Activated CD8-positive, alpha-beta memory T cell treated with anti-CD3 and anti-CD28 coated beads for 24 hours (primary cell): Measurements from ENCODE around the gene SCGB2B2.
A peak's percentile ranks its signal among the peaks of the same experiment; 100 is the strongest.
"Not testable (repeated sequence)": the region's sequence is repeated elsewhere in the genome, so short reads cannot be mapped to it uniquely, and the experiment has no call there.

ENCODE experiments used
- DNase-seq: peaks from one replicate; pipeline ENCODE4 v3.0.0-alpha.2; 2020

The SCGB2B2 gene, protein sequence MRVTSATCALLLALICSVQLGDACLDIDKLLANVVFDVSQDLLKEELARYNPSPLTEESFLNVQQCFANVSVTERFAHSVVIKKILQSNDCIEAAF

DNA sequence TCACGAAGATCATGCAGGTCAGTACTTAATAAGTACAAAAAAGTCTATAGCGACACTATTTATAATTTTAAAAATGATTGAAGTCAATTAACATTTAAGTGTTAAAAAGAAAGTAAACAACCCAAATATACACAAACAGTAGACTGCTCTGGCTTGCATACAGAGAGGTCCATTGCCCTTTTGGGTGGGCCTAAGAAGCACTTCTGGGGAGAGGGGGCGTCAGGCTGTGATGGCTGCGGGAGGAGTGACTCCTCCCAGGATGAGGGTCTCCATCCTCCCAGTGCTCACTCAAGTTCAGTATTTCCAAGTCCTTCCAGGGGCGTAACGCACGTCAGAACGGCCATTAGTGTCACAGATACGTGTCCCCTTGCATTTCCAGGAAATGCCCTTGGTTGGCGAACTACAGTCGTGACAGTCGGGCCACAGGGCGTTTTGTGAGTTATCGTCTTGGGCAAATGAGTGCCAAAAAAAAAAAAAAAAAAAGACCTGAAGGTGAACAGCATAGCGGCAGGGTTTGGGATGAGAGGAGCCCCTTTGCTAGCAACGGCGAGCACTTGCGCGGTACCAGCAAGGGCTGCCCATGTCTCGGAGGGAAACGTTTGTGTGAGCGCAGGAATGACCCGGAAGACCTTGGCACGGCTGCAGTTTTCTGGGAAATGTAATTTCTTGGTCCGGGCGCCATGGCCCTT is at the start of gene SCGB2B2:
Gene SCGB2B2 (minus strand): TSS at position 463 of the 689 bp plus-strand sequence. CDS start 82,596 bp downstream, outside the sequence.
- DNase-seq, result peak; percentile 86

DNA sequence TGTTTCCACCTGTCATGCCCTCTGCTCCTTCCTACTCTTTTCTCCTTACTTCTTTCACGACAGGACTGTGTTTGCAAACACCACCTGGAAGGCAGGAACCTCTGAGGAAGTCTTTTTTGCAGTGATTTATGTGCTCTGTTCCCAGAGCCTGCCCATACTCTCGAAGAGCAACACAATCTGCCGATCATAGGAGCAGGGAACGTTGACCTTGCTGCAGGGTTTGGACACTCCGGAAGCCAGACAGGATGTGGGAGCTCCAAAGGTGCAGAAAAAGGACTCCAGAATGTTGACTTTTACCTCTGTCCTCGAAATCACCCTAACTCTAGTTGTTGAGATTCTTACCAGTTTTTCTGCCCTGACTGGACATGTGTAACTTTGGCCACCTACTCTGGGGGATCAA is 48.4 kb upstream of the SCGB2B2 start:
- no peak for DNase-seq

DNA sequence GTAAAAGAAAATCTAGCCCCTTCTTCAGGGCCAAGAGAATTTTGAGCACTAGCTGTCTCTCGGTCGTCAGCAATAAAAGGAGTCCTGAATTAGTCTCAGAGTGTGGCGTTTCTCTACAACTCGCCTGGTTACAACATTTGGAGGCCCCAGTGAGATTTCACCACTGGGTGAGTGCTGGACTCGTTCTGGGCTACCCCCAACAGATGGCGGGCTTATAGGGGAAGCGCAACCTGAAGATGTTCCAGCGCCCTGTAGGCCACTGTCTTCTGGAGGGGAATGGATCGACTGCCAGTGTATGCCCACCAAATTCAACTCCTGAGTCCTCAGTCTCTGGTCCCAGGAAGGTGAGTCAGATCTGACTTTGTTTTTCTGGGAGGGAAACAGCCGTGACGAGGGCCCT is 45.4 kb upstream of the SCGB2B2 start:
- DNase-seq, result no peak

DNA sequence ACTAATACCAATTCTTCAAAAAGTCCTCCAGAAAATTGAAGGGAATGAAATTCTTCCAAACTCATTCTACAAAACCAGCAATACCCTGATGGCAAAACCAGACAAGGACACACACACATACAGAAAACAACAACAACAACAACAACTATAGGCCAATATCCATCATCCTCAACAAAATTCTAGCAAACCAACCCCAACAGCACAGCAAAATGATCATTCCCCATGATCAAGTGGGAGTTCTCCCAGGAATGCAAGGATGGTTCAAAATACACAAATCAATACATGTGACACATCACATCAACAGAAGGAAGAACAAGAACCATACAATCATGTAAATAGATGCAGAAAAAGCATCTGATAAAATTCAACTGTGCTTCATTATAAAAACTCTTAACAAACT is 38.4 kb upstream of the SCGB2B2 start:
- DNase-seq, result no peak

DNA sequence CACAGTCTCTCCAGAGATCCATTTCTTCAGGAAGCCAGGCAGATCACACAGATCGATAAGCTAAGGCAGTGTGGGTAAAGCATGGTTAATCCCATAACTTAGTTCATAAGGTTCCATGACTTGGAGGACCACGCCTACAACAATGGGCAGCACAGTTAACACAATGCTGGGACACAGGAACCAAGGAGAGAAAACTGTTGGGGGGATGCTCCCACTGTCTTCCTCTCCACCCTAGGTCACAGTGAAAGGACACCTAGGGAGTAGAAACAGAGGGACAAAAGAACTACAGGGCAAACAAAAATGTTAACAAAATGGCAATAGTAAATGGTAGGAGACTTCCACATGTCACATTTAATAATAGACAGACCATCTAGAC is 36.3 kb upstream of the SCGB2B2 start:
- no peak for DNase-seq

DNA sequence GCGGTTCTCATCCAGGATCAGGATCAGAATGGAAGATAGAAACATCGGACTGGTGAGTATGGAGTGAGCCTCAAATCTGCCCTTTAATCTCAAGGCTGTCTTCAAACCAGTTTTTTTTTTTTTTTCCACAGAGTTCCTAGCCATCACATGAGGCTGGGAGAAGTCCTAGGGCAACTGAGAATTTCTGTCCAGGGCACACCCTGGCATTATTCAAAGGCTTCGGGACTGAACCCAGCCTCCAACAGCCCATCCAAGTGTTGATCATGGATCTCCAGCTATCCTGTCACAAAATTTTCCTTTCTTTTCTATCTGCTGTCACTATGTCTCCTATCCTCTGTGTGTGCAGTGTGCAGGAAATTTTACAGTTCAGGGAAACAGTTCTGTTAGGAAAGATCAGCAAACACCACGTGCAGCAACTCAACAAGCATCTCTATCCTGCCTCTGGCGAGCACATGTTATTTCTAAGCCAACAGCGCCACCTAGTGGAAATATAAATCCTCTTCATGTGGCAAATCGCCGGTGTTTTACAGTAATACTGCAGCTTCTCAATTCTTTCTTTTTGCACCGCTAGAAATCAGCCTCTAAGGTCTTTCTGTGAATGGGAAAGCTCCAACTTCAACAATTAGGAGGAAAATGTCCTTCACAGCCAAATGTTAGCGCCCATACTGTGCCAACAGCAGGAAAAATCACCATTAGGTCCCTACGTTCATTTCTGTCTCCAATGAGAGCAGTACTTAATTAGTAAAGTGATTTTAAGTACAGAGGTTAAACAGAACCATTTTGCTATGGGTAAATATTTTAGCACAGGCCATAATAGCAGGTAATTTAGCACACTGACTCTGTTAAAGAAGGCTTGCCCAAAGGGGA is 35.7 kb upstream of the SCGB2B2 start:
- DNase-seq, result peak; percentile 65

DNA sequence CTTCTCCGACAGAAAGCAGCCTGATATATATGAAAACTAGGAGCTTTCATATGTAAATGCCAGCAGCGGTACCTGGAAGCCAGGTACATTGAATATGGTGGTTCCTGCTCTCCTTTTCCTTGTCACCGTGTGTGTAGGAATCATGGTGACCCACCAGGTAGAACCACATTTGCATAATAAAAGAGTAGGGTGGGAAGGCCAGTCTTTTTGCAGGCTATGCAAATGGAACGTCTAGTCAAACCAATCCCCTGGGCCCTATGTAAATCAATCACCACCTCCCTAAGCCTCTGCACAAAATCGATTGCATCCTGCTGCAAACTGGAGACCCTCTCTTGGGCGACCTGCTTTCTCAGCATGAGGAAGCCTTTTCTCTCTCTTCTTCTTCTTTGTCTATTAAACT is 34.9 kb upstream of the SCGB2B2 start:
- DNase-seq, result no peak

DNA sequence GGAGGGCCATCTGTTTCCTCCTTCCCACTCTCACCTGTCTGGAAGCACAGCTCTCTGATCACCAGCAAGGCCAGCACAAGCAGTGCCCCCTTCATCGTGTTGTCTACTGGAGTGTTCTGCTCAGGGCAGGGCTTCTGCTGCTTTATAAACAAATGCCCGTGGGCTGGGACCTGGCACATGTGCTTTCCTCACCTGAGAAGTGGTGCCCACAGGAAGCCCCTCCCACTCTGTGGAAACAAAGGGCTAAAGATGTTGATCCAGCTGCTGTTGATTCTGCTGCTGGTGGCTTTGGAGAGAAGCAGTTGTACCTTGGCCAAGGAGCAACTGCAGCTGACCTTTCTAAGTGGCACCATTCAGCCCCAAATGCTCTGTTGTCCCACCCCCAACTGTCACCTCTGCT is 30.7 kb upstream of the SCGB2B2 start:
- DNase-seq, result no peak

DNA sequence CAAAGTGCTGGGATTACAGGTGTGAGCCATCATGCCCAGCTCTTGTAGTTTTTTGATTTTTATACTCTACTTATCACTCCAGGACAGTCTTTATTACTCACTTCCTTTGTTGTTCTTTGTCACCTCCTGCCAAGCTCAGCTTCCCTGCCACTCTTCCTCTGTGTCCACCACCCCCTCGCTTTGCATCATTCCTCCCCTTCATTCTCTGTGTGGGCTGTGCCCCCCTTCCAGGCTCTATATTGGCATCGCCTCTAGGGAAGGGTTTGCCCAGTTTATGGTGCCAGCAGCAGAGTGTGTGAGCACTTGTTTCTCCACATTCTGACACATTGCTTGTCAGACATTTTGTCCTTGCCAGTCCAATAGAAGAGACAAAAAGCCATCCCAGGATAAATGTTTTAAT is 15.6 kb upstream of the SCGB2B2 start:
- no peak for DNase-seq

DNA sequence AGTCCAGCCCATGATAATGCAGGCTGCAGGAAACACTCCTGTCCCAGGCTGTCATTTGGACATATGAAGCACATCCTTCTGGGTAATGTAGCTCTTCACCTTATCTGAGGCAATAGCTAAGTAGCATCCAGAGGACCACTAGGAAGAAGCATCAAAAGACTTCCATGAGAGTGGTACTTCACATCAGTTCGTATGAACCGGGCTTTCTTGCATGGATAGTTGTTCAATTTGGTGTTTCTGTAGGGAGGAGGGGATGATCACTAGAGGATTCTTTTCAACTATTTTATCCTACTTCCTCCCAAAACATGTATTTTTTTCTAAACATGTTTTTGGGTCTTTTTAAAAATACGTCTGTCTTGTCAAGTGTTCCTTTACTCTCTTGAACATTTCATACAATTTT is 13.4 kb upstream of the SCGB2B2 start:
- no peak for DNase-seq

DNA sequence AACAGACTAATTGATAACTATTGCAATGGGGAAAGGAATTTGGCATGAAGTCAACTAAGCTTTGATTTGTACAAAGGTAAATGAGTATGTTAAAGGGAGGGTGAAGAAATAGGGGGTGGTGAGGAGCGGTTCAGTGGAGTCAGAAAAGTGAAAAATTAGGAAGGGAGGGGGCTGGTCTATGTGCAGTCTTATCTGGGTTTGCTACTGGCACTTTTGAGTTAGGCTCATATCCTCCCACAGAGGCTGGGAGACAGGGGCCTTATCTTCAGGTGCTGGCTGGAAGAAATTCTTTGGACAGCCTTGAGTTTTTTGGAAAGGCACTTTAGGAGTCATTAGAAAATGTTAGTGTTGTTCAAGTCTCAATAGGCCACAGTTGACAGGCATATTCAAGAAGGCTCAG is 11.6 kb upstream of the SCGB2B2 start:
- no peak for DNase-seq

DNA sequence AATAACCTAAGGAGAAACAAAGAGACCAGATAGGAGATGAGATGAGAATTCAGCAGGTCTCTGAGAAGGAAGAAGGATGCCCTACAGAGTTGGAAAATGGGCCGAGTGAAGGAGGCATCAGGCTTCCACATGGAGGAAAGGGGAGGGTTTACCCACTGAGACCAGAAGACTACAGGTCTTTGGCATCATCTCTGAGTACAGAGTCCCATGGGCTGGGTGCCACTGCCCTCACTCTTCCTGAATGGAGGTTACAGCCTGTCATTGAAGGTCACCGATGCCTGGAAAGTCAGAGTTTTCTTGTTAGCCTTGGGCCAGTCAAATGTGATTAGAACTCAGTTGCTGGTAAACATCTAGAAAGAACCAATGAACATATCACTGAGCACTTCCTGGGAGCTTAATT is 10.4 kb upstream of the SCGB2B2 start:
- no peak for DNase-seq

DNA sequence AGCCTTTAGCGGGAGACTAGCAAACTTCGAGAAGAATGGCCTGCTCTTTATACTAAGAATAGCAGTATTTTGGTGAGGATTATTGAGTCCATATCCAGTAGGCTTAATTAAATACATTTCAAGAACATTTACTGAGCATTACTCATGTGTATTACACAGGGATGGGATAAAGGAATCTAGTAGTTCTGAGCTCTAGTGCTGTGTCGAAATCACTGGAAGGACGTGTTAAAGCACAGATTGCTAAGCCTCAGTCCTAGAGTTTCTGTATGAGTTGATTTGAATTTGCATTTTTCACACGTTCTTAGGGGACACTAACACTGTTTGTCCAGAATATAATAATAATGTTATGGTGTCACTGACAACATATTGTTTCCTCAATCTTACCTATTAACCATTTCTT is 9.5 kb upstream of the SCGB2B2 start:
- no peak for DNase-seq

DNA sequence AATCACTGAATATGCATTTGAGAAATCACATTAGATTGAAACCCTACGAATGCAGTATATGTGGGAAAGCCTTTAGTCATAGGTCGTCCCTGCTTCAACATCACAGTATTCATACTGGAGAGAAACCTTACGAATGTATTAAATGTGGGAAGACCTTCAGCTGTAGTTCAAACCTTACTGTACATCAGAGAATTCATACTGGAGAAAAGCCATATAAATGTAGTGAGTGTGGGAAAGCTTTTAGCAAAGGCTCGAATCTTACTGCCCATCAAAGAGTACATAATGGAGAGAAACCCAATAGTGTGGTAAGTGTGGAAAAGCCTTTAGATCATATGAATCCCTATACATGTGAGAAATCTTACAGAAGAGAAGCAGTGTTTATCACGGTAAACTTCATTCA is 8.3 kb upstream of the SCGB2B2 start:
- DNase-seq, result not testable (repeated sequence)

DNA sequence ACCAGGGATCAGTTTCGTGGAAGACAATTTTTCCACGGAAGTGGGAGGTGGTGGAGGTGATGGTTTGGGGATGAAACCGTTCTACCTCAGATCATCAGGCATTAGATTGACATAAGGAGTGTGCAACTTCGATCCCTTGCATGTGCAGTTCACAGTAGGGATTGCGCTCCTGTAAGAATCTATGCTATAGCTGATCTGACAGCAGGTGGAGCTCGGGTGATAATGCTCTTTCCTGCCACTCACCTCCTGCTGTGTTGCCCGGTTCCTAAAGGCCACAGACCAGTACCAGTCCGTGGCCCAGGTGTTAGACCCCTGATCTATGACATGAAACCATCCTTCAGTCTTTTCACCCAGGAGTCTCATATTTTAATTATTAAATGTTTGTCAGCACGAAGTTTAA is 4.5 kb upstream of the SCGB2B2 start:
- DNase-seq, result no peak

DNA sequence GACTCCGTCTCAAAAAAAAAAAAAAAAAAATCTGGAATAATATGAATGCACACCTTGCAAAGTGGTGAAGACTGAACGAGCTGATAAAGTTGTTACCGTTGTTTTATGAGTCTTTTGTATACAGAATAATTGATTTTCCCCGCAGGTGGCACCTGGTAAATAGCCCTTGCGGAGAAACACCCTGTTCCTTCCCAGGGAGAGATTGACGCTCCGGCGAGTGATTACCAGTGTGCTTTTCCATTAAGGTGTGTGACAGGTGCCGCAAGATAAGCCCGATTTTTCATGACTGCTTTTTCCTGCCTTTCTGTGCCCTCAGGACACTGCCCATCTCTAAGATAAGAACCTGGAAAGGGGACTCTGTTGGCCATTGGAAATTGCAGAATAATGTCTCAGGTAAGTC is 1.5 kb upstream of the SCGB2B2 start:
- DNase-seq, result no peak

DNA sequence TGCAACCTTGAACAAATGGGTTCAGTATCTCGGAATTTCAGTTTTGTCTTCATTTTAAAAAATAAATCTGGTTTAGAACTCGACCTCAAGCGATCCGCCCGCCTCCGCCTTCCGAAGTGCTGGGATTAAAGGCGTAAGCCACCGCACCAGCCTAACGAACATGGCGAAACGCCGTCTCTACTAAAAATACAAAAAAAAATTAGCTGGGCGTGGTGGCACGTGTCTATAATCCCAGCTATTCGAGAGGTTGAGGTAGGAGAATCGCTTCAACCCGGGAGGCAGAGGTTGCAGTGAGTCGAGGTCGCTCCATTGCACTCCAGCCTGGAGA is 1.1 kb upstream of the SCGB2B2 start:
- no peak for DNase-seq

DNA sequence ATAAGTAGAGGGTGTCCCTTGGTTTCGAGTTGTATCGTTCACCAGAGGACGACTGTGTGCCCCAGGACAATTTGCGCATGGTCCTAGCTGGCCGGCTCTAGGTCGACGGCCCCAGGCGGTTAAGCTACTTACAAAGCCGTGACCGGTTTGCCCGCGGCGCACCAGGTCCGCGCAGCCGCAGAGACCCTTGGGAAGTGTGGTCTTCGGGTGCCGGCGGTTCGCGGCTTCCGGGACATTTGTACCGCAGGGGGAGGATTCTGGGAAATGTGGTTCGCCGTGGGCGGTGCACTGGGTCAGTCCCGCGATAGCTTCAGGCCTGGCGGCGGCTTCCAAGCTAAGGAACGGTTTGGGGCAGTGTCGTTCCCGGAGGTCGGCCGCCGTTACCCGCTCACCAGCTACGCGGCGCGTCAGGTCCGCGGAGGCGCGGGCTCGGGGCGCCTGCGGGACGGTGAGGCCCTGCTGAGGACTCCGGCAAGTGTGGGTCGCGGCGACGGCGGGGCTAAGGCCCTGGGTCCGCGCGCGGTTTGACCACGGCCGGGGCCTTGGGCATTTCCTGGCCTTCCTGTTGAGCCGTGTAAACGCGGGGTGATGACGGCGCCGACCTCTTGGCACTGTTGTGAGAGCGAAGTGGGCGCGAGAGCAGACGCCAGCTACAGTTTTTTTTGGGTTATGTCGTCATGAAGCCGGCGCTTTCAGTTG is 576 bp upstream of the SCGB2B2 start, which contains the start of gene ZNF302:
Gene ZNF302 (plus strand): TSS at position 293 of the 699 bp plus-strand sequence. CDS start 1,127 bp downstream, outside the sequence.
- DNase-seq, result peak; percentile 98

DNA sequence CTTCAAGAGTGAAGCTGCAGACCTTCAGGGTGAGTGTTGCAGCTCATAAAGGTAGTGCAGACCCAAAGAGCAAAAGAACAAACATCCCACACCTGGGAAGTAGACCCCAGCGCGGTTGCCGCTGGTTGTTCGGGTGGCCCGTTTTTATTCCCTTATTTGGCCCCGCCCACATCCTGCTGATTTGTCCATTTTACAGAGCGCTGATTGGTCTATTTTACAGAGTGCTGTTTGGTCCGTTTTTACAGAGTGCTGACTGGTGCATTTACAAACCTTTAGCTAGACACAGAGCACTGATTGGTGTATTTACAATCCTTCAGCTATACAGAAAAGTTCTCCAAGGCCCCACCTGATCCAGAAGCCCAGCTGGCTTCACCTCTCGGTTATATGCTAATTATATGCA is 1.0 kb downstream of the SCGB2B2 start:
- no peak for DNase-seq

DNA sequence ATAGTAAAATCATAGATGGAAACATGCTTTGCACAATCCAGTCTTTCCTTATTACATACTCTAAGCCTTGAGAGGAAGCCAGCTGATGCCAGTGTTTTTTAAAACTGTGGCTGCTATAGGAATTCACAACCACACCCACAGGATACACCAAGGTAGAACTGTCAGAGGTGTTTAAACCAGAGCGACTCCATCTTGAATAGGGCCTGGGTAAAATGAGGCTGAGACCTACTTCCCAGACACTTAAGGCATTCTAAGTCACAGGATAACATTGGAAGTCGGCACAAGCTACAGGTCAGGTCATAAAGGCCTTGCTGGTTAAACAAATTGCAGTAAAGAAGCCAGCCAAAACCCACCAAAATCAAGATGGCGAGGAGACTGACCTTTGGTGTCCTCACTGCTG is 1.7 kb downstream of the SCGB2B2 start:
- no peak for DNase-seq

DNA sequence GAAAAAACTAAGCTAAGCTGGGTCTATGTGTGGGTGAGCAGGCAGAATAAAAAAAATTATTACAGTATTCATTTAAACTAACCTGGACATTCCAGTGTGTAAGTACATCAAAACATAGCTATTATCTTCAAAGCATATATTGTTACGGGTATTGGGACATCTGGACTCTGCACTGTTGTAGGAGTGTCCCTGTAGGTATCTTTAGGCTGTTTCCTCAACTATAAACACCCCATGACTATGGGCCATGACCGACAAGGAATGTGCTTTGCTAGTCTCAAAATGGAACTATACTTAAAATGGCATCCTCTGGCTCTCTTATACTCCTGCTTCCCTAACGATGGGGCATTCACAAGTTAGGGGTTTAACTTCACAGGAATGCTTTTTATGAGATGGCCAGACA is 3.4 kb downstream of the SCGB2B2 start:
- no peak for DNase-seq

DNA sequence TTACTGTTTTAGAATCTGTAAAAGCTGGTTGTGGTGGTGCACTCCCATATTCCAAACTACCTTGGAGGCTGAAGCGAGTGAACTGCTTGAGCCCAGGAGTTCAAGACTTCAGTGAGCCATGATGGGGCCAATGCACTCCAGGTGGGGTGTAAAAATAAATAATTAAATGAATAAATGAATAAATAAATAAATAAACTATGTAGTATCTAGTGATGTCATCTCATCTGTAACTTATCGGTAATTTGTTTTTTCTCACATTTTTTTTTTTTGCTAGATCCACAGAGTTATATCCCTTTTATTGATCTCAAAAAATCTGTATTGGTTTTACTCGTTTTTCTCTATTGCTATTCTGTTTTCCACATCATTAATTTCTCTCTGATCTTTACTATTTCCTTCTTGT is 5.0 kb downstream of the SCGB2B2 start:
- no peak for DNase-seq

DNA sequence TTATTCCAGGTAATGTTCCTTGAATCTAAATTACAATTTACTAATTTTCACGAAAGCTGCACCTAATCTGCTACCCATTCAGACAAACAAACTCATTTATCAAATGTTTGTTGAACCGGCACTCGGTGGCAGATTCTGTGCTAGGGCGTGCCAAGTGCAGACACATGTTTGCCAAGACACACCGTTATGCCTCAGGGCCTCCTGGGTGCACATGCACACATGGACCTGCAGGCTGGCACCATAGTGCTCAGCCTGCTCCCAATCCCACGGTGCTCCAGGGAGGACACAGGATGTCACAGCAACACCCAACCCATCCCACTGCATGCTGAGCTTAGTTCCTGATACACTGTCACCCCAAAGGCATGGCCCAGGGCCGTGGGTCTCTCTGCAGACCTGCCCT is 7.7 kb downstream of the SCGB2B2 start:
- DNase-seq, result no peak

DNA sequence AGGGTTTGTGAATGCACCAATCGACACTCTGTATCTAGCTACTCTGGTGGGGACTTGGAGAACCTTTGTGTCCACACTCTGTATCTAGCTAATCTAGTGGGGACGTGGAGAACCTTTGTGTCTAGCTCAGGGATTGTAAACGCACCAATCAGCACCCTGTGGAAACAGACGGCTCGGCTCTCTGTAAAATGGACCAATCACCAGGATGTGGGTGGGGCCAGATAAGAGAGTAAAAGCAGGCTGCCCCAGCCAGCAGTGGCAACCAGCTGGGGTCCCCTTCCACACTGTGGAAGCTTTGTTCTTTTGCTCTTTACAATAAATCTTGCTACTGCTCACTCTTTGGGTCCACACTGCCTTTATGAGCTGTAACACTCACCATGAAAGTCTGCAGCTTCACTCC is 8.3 kb downstream of the SCGB2B2 start:
- DNase-seq, result not testable (repeated sequence)
